HepG2 (cell line): Measurements from ENCODE around the gene TWIST2. TPM values are rescaled to one million over a fixed set of nuclear protein-coding genes. Genes with fewer than 3 reads are reported as not detected.

Experiments
- ATAC-seq: fragments of 200-7000 bp; cut with Tn5 transposase; 3 replicates; pipeline ENCODE4 v1.9.1; 2020; ENCODE audit warnings: mild to moderate bottlenecking, moderate library complexity
- BruUV-seq: library from RNA; stranded (reverse); fragments of 400-500 nt; replicated peaks from 2 replicates; lab custom pipeline; 2021; lab: Mats Ljungman, UMichigan
- CTCF ChIA-PET: fragments of 300-600 bp; formaldehyde crosslinking; extraction: SDS; loops from one replicate; lab custom pipeline; 2021; ENCODE audit warnings: low total read pairs, inconsistent platforms, low intra/inter-chr PET ratio; lab: Yijun Ruan, JAX
- POLR2A ChIA-PET: fragments of 350-600 bp; sonication (Branson Sonifier 250); formaldehyde crosslinking; loops from one replicate; lab custom pipeline; 2020; ENCODE audit warnings: antibody characterized with exemption, inconsistent platforms; lab: Yijun Ruan, JAX
- DNase-seq: peaks from one replicate; pipeline ENCODE4 v3.0.0-alpha.2; 2015; ENCODE audit warnings: low spot score
- FAIRE-seq: peaks from 3 replicates; lab custom pipeline; 2011; peaks lifted over from hg19 to GRCh38; lab: Jason Lieb, UNC
- H2AFZ ChIP-seq: one replicate; pipeline ENCODE4 v1.6.1; 2011; ENCODE audit warnings: low read length, inconsistent platforms
- H3K27ac ChIP-seq: fragments of 300-600 bp; 3 replicates; pipeline ENCODE4 v1.8.0; 2011; ENCODE audit warnings: mixed run types, mild to moderate bottlenecking, mixed read lengths, low read length, inconsistent platforms; ENCODE audit not compliant: insufficient read depth; ENCODE audit errors: extremely low read length
- H3K27me3 ChIP-seq, 2 experiments: fragments of 200-600 bp in 1 of 2; 2 replicates in 1 of 2; 3 replicates in 1 of 2; pipeline versions ENCODE4 v1.6.0 to v1.8.0; 2011; ENCODE audit warnings: low read length in 2 of 2, mild to moderate bottlenecking in 2 of 2, moderate library complexity in 2 of 2, inconsistent platforms in 1 of 2; ENCODE audit not compliant: insufficient read depth in 2 of 2, control insufficient read depth in 1 of 2
- H3K36me3 ChIP-seq, 2 experiments: fragments of 200-600 bp in 1 of 2; replicated peaks in 1 of 2; 2 replicates in 1 of 2; 3 replicates in 1 of 2; pipeline versions ENCODE4 v1.5.1 to v1.8.0; 2011; ENCODE audit warnings: low read length in 2 of 2, inconsistent platforms in 1 of 2; ENCODE audit not compliant: insufficient read depth in 2 of 2, control insufficient read depth in 1 of 2
- H3K4me1 ChIP-seq: 2 replicates; pipeline ENCODE4 v1.5.1; 2012; ENCODE audit warnings: low read length, inconsistent platforms; ENCODE audit not compliant: insufficient read depth
- H3K4me2 ChIP-seq: 2 replicates; pipeline ENCODE4 v1.6.0; 2011; ENCODE audit warnings: low read depth, low read length, inconsistent platforms
- H3K4me3 ChIP-seq, 3 experiments: fragments of 200-600 bp in 1 of 3; sonication (generic), shearing (Covaris generic) in 1 of 3; replicated peaks in 1 of 3; 2 replicates each; pipeline ENCODE4 v1.5.1; 2011 to 2016; ENCODE audit warnings: low read length in 3 of 3, inconsistent platforms in 2 of 3, low read depth in 2 of 3, mild to moderate bottlenecking in 2 of 3, control low read depth in 1 of 3, mixed read lengths in 1 of 3; ENCODE audit not compliant: insufficient read depth in 1 of 3
- H3K79me2 ChIP-seq: one replicate; pipeline ENCODE4 v1.6.1; 2011; ENCODE audit warnings: low read length, inconsistent platforms; ENCODE audit not compliant: insufficient read depth
- H3K9ac ChIP-seq: 2 replicates; pipeline ENCODE4 v1.6.0; 2011; ENCODE audit warnings: mild to moderate bottlenecking, low read depth, low read length, inconsistent platforms; ENCODE audit not compliant: insufficient read depth
- H3K9me3 ChIP-seq: 2 replicates; pipeline ENCODE4 v1.5.1; 2012; ENCODE audit warnings: mild to moderate bottlenecking, low read length
- H4K20me1 ChIP-seq: 2 replicates; pipeline ENCODE4 v1.6.0; 2011; ENCODE audit warnings: inconsistent platforms, mild to moderate bottlenecking, low read length, moderate library complexity; ENCODE audit not compliant: insufficient read depth
- ATF2 ChIP-seq: sonication (generic); formaldehyde crosslinking; IDR thresholded peaks from 2 replicates; pipeline ENCODE4 v1.4.0; 2020; ENCODE audit warnings: missing genetic modification reagents
- HOXD1 ChIP-seq: sonication (generic); formaldehyde crosslinking; IDR thresholded peaks from 2 replicates; pipeline ENCODE4 v1.5.0; 2020; ENCODE audit warnings: missing genetic modification reagents
- LRRFIP1 ChIP-seq: sonication (generic); formaldehyde crosslinking; conservative IDR thresholded peaks from 2 replicates; pipeline ENCODE4 v1.4.0; 2020; ENCODE audit warnings: missing genetic modification reagents
- SP1 ChIP-seq, 2 experiments: fragments of 450-650 bp in 1 of 2; sonication (generic) in 1 of 2; formaldehyde crosslinking in 1 of 2; IDR thresholded peaks; 2 replicates each; pipeline versions ENCODE4 v1.4.0 to v1.6.1; 2016 to 2020; ENCODE audit warnings: missing genetic modification reagents in 1 of 2
- TRIM24 ChIP-seq: sonication (generic); formaldehyde crosslinking; IDR thresholded peaks from 2 replicates; pipeline ENCODE4 v1.8.0; 2022; ENCODE audit warnings: mild to moderate bottlenecking, missing genetic modification reagents
- YY1 ChIP-seq: IDR thresholded peaks from 2 replicates; pipeline ENCODE4 v1.6.1; 2011; ENCODE audit warnings: low read length, low read depth, moderate library complexity, mild to moderate bottlenecking; ENCODE audit not compliant: insufficient read depth, insufficient replicate concordance
- ZBTB8A ChIP-seq: sonication (generic); formaldehyde crosslinking; IDR thresholded peaks from 2 replicates; pipeline ENCODE4 v1.4.0; 2020; ENCODE audit warnings: mild to moderate bottlenecking, low read depth, missing genetic modification reagents, borderline replicate concordance
- ZNF776 ChIP-seq: sonication (generic); formaldehyde crosslinking; IDR thresholded peaks from 2 replicates; pipeline ENCODE4 v1.4.0; 2020; ENCODE audit warnings: mild to moderate bottlenecking, missing genetic modification reagents
- WGBS: methylation state at CpG from one replicate; pipeline ENCODE4 v1.1.6; 2017; ENCODE audit warnings: low lambda C conversion rate; 5-methylcytosine and 5-hydroxymethylcytosine counted together
- in situ Hi-C: cut with HindIII; loops from 2 replicates; pipeline ENCODE4 v1.10.0; 2017; ENCODE audit warnings: low pct_unique_long_range_greater_than_20kb; ENCODE audit not compliant: extremely low pct_ligation_motif_present
- intact Hi-C: fragments of 100-400 bp; cut with micrococcal nuclease; formaldehyde crosslinking; loops from one replicate; pipeline ENCODE4 v1.10.0; 2022; ENCODE audit not compliant: unreplicated experiment
- polyA plus RNA-seq, 8 experiments: library from polyadenylated mRNA; depleted of rRNA in 3 of 8; stranded (reverse) in 7 of 8; unstranded in 1 of 8; fragments of >200 nt; fragmentation: Illumina TruSeq in 4 of 8; extraction: Trizol in 4 of 8; gene quantifications; 2 replicates each; pipeline versions ENCODE4 v1.2.1 to v1.2.3, GENCODE V29; 2011 to 2016; ENCODE audit warnings: low read depth in 4 of 8, missing spikeins in 1 of 8, mixed read lengths in 1 of 8; ENCODE audit not compliant: insufficient read depth in 1 of 8
- total RNA-seq, 5 experiments: library from RNA; depleted of rRNA; stranded (reverse); fragments of >200 nt; fragmentation: Illumina TruSeq; extraction: Trizol; gene quantifications; 2 replicates each; pipeline ENCODE4 v1.2.3, GENCODE V29; 2016; ENCODE audit warnings: low read depth in 1 of 5

TWIST2 gene
- total and polyA plus RNA-seq, 2 of the 13 experiments (the other 11 are each of a cell fraction or from before 2014, with no cell fraction given): 0.08 to 0.11 TPM

GRCh38 chr2:238853218-238853617 lies 5.3 kb downstream of the TWIST2 start:
- no peak for TF ChIP-seq ZBTB8A
- TF ChIP-seq ZNF776 (CRISPR knock-in tag): no peak
- no peak for TF ChIP-seq YY1
- no peak for TF ChIP-seq SP1 (IDR thresholded peaks at IDR 0.05)
- TF ChIP-seq SP1 (CRISPR knock-in tag; IDR thresholded peaks at IDR 0.05): no peak
- no peak for TF ChIP-seq LRRFIP1 (CRISPR knock-in tag)
- TF ChIP-seq TRIM24 (CRISPR knock-in tag): no peak
- TF ChIP-seq ATF2: no peak
- TF ChIP-seq HOXD1: no peak
- TF ChIP-seq, all 625 proteins: peak for 0
- H3K27ac ChIP-seq: no peak overlapping the region
- no peak overlapping the region for H3K4me2 ChIP-seq
- FAIRE-seq (no peak), DNase-seq (no peak), ATAC-seq (no peak)
- ChIA-PET CTCF (no interaction called here), POLR2A (no interaction called here)
- no peaks in the 10 kb centered on the region for H3K36me3 ChIP-seq
- H2AFZ ChIP-seq: no peak overlapping the region
- intact Hi-C loops: no loop called here
- no peaks in the 10 kb centered on the region for H3K79me2 ChIP-seq
- no peaks in the 10 kb centered on the region for H3K4me1 ChIP-seq
- BruUV-seq: no TSS peak
- in situ Hi-C loops: no loop called here
- no peaks in the 10 kb centered on the region for H4K20me1 ChIP-seq
- H3K9ac ChIP-seq: no peak overlapping the region
- no peak overlapping the region for H3K4me3 ChIP-seq
- no peaks in the 10 kb centered on the region for H3K9me3 ChIP-seq
- 1% methylated on average over 1 of the region's 1 CpG for WGBS
- H3K27me3 ChIP-seq: peaks cover 8 to 81% of the 10 kb centered on the region in 2 experiments; a peak in 4 of 5 replicates
